H1 (cell line): Measurements from ENCODE around the gene MAB21L3. TPM values are rescaled to one million over a fixed set of nuclear protein-coding genes. Genes with fewer than 3 reads are reported as not detected.

ENCODE experiments used
- CTCF ChIA-PET: fragments of 300-600 bp; sonication (Branson Sonifier 250); formaldehyde crosslinking; loops from one replicate; lab custom pipeline; 2021; ENCODE audit not compliant: partially characterized antibody; lab: Charles Lee
- POLR2A ChIA-PET: fragments of 300-600 bp; sonication (Branson Sonifier 250); formaldehyde crosslinking; loops from one replicate; lab custom pipeline; 2021; ENCODE audit warnings: inconsistent platforms; ENCODE audit not compliant: partially characterized antibody; lab: Charles Lee
- DNase-seq, 2 experiments: peaks; one replicate each; pipeline versions ENCODE4 v3.0.0 to v3.0.0-alpha.2; 2010 to 2022; ENCODE audit warnings: low spot score in 2 of 2, low read depth in 1 of 2, mixed read lengths in 1 of 2
- FAIRE-seq: peaks from 2 replicates; lab custom pipeline; 2011; peaks lifted over from hg19 to GRCh38; lab: Jason Lieb, UNC
- H2AFZ ChIP-seq: 2 replicates; pipeline ENCODE4 v1.8.1; 2012; ENCODE audit warnings: low read length, inconsistent platforms
- H2AK5ac ChIP-seq: 2 replicates; pipeline ENCODE4 v1.6.1; 2013; ENCODE audit warnings: low read depth, low read length
- H2BK120ac ChIP-seq: replicated peaks from 2 replicates; pipeline ENCODE3; 2013; ENCODE audit warnings: low read depth, low read length, inconsistent platforms
- H2BK12ac ChIP-seq: 2 replicates; pipeline ENCODE4 v1.6.1; 2013; ENCODE audit warnings: low read depth, low read length
- H2BK15ac ChIP-seq: 2 replicates; pipeline ENCODE4 v1.6.1; 2013; ENCODE audit warnings: low read length
- H2BK20ac ChIP-seq: 2 replicates; pipeline ENCODE4 v1.6.1; 2013; ENCODE audit warnings: low read length
- H2BK5ac ChIP-seq: 2 replicates; pipeline ENCODE4 v1.6.1; 2013; ENCODE audit warnings: low read depth, low read length
- H3K14ac ChIP-seq: 2 replicates; pipeline ENCODE4 v1.6.1; 2013; ENCODE audit warnings: inconsistent platforms; ENCODE audit not compliant: insufficient read length
- H3K18ac ChIP-seq: 2 replicates; pipeline ENCODE4 v1.6.1; 2013; ENCODE audit warnings: low read length; ENCODE audit errors: extremely low read depth
- H3K23ac ChIP-seq: 2 replicates; pipeline ENCODE4 v1.6.1; 2013; ENCODE audit warnings: inconsistent platforms; ENCODE audit not compliant: insufficient read length
- H3K23me2 ChIP-seq: 2 replicates; pipeline ENCODE4 v1.6.1; 2013; ENCODE audit warnings: low read depth, low read length
- H3K27ac ChIP-seq: 2 replicates; pipeline ENCODE4 v1.6.1; 2011; ENCODE audit warnings: low read depth, low read length, inconsistent platforms
- H3K27me3 ChIP-seq, 4 experiments: replicated peaks in 1 of 4; 1 replicate in 1 of 4; 2 replicates in 3 of 4; pipeline versions ENCODE4 v1.6.1 to v1.8.1; 2011 to 2013; ENCODE audit warnings: low read length in 3 of 4, mild to moderate bottlenecking in 3 of 4, inconsistent platforms in 2 of 4, mixed read lengths in 2 of 4, moderate library complexity in 1 of 4; ENCODE audit not compliant: control insufficient read depth in 3 of 4, insufficient read depth in 3 of 4; ENCODE audit errors: extremely low read depth in 1 of 4
- H3K36me3 ChIP-seq, 4 experiments: 2 replicates each; pipeline versions ENCODE4 v1.6.1 to v1.8.1; 2011 to 2013; ENCODE audit warnings: mild to moderate bottlenecking in 4 of 4, low read length in 3 of 4, moderate library complexity in 2 of 4, control low read depth in 1 of 4, inconsistent platforms in 1 of 4; ENCODE audit not compliant: insufficient read depth in 4 of 4, control insufficient read depth in 2 of 4
- H3K4ac ChIP-seq: replicated peaks from 2 replicates; pipeline ENCODE3; 2013; ENCODE audit warnings: low read length, low read depth, mixed read lengths, inconsistent platforms; ENCODE audit not compliant: insufficient read length
- H3K4me1 ChIP-seq, 4 experiments: replicated peaks in 1 of 4; 1 replicate in 1 of 4; 2 replicates in 3 of 4; pipeline versions ENCODE4 v1.6.1 to v1.8.1; 2011 to 2013; ENCODE audit warnings: low read length in 3 of 4, inconsistent platforms in 2 of 4, mixed read lengths in 1 of 4; ENCODE audit not compliant: insufficient read depth in 4 of 4, control insufficient read depth in 3 of 4
- H3K4me2 ChIP-seq, 2 experiments: 2 replicates each; pipeline versions ENCODE4 v1.6.1 to v1.8.1; 2011 to 2013; ENCODE audit warnings: low read depth in 2 of 2, low read length in 2 of 2, control low read depth in 1 of 2, inconsistent platforms in 1 of 2, mild to moderate bottlenecking in 1 of 2; ENCODE audit not compliant: insufficient read depth in 1 of 2
- H3K4me3 ChIP-seq, 4 experiments: fragments of 200-600, 300-600 bp in 1 of 4; sonication (generic), shearing (Covaris generic), sonication (Bioruptor Twin) in 1 of 4; 2 replicates each; pipeline versions ENCODE4 v1.5.1 to v1.8.1; 2011 to 2016; ENCODE audit warnings: low read length in 4 of 4, low read depth in 3 of 4, control low read depth in 2 of 4, inconsistent platforms in 2 of 4, mild to moderate bottlenecking in 2 of 4, mixed read lengths in 1 of 4, moderate library complexity in 1 of 4; ENCODE audit not compliant: insufficient read depth in 2 of 4; ENCODE audit errors: extremely low read depth in 1 of 4
- H3K56ac ChIP-seq: replicated peaks from 2 replicates; pipeline ENCODE3; 2013; ENCODE audit warnings: low read depth, mild to moderate bottlenecking, mixed read lengths, low read length, inconsistent platforms; ENCODE audit not compliant: insufficient read length
- H3K79me1 ChIP-seq: 2 replicates; pipeline ENCODE4 v1.6.1; 2013; ENCODE audit warnings: low read depth, low read length, control low read depth
- H3K79me2 ChIP-seq, 2 experiments: 2 replicates each; pipeline versions ENCODE4 v1.6.1 to v1.8.1; 2012 to 2013; ENCODE audit warnings: low read length in 2 of 2, mild to moderate bottlenecking in 2 of 2, inconsistent platforms in 1 of 2; ENCODE audit not compliant: insufficient read depth in 2 of 2, control insufficient read depth in 1 of 2
- H3K9ac ChIP-seq, 4 experiments: replicated peaks in 1 of 4; 1 replicate in 1 of 4; 2 replicates in 3 of 4; pipeline versions ENCODE4 v1.6.1 to v1.8.1; 2011 to 2013; ENCODE audit warnings: low read depth in 3 of 4, low read length in 3 of 4, control low read depth in 2 of 4, mild to moderate bottlenecking in 2 of 4, moderate library complexity in 2 of 4, inconsistent platforms in 1 of 4; ENCODE audit errors: extremely low read depth in 1 of 4
- H3K9me3 ChIP-seq, 2 experiments: 2 replicates each; pipeline versions ENCODE4 v1.6.1 to v1.8.1; 2012 to 2013; ENCODE audit warnings: mild to moderate bottlenecking in 2 of 2, moderate library complexity in 2 of 2, control low read depth in 1 of 2, inconsistent platforms in 1 of 2, low read depth in 1 of 2, low read length in 1 of 2, mixed read lengths in 1 of 2; ENCODE audit not compliant: insufficient read depth in 2 of 2
- H4K20me1 ChIP-seq, 2 experiments: replicated peaks in 1 of 2; 2 replicates each; pipeline versions ENCODE3 to v1.8.1; 2011 to 2013; ENCODE audit warnings: inconsistent platforms in 2 of 2, low read length in 2 of 2, mild to moderate bottlenecking in 1 of 2; ENCODE audit not compliant: insufficient read depth in 2 of 2, control insufficient read depth in 1 of 2
- H4K5ac ChIP-seq: 2 replicates; pipeline ENCODE4 v1.6.1; 2013; ENCODE audit warnings: low read length, low read depth, mixed read lengths, inconsistent platforms; ENCODE audit not compliant: insufficient read length
- H4K8ac ChIP-seq: 2 replicates; pipeline ENCODE4 v1.8.0; 2013; ENCODE audit warnings: mild to moderate bottlenecking, moderate library complexity, low read length, inconsistent platforms; ENCODE audit not compliant: insufficient read depth; ENCODE audit errors: extremely low read depth
- H4K91ac ChIP-seq: replicated peaks from 2 replicates; pipeline ENCODE3; 2013; ENCODE audit warnings: low read length, mixed read lengths, inconsistent platforms; ENCODE audit not compliant: insufficient read length
- CBX5 ChIP-seq: fragments of 300-800, 300-1000 bp; sonication (generic); IDR thresholded peaks from 2 replicates; pipeline ENCODE4 v1.7.1; 2016; ENCODE audit warnings: antibody characterized with exemption, low read length, low read depth
- GTF2F1 ChIP-seq: IDR thresholded peaks from 2 replicates; pipeline ENCODE4 v1.6.1; 2012; ENCODE audit warnings: low read depth, low read length, improper control_type of control experiment, borderline replicate concordance
- POLR2A ChIP-seq, 2 experiments: IDR thresholded peaks; 1 replicate in 1 of 2; 2 replicates in 1 of 2; pipeline ENCODE4 v1.6.1; 2011; ENCODE audit warnings: low read depth in 2 of 2, low read length in 2 of 2, mild to moderate bottlenecking in 2 of 2; ENCODE audit errors: control extremely low read depth in 1 of 2
- SIN3A ChIP-seq, 2 experiments: IDR thresholded peaks in 1 of 2; conservative IDR thresholded peaks in 1 of 2; 2 replicates each; pipeline ENCODE4 v1.6.1; 2011 to 2012; ENCODE audit warnings: low read length in 2 of 2, improper control_type of control experiment in 1 of 2, low read depth in 1 of 2, mild to moderate bottlenecking in 1 of 2
- SP4 ChIP-seq: IDR thresholded peaks from 2 replicates; pipeline ENCODE4 v1.6.1; 2012; ENCODE audit warnings: low read length, inconsistent platforms
- TBP ChIP-seq: IDR thresholded peaks from 2 replicates; pipeline ENCODE4 v1.6.1; 2011; ENCODE audit warnings: low read depth, low read length, improper control_type of control experiment
- WGBS, 2 experiments: shearing (Covaris generic) in 1 of 2; methylation state at CpG; one replicate each; pipeline versions ENCODE4 v1.1.6 to v1.1.7; 2013 to 2015; ENCODE audit warnings: low lambda C conversion rate in 2 of 2, mixed read lengths in 2 of 2, inconsistent platforms in 1 of 2, low coverage in 1 of 2, missing lambda C conversion rate in 1 of 2; ENCODE audit not compliant: insufficient replicate concordance in 2 of 2, insufficient coverage in 1 of 2, insufficient read length in 1 of 2; ENCODE audit errors: extremely low coverage in 1 of 2, missing lambda C conversion rate in 1 of 2; 5-methylcytosine and 5-hydroxymethylcytosine counted together
- polyA plus RNA-seq, 7 experiments: library from polyadenylated mRNA; depleted of rRNA in 3 of 7; stranded (reverse) in 5 of 7; unstranded in 2 of 7; fragments of >200 nt in 5 of 7; fragments of 200-250 nt in 2 of 7; gene quantifications; 1 replicate in 5 of 7; 2 replicates in 1 of 7; 4 replicates in 1 of 7; pipeline versions ENCODE4 v1.2.1 to v1.2.3, GENCODE V29; 2011 to 2013; ENCODE audit warnings: missing spikeins in 2 of 7, mixed read lengths in 2 of 7
- total RNA-seq: library from RNA; stranded (reverse); fragmentation: NEBNext Ultra II Directional; extraction: Animal tissue kit (Norgen Biotek cat#: 25700); gene quantifications from 2 replicates; pipeline ENCODE4 v1.2.1, GENCODE V29; 2021

The MAB21L3 gene
- total and polyA plus RNA-seq, 2 of the 8 experiments (the other 6 are each of a cell fraction or from before 2014, with no cell fraction given) = not detected

GRCh38 chr1:116177861-116178260 is 66.7 kb downstream of the MAB21L3 start:
- Histone ChIP-seq H3K79me2 (no peaks in the 10 kb centered on the region), H2BK15ac (no peak overlapping the region), H2BK12ac (no peak overlapping the region), H3K9me3 (no peaks in the 10 kb centered on the region), H3K4me3 (no peak overlapping the region), H3K36me3 (no peaks in the 10 kb centered on the region), H3K23ac (no peak overlapping the region), H3K4me2 (no peak overlapping the region), H3K27ac (no peak overlapping the region), H2AK5ac (no peak overlapping the region), H3K9ac (no peak overlapping the region), H2BK20ac (no peak overlapping the region), H3K4me1 (no peaks in the 10 kb centered on the region; a peak in 1 of 7 replicates), H3K79me1 (no peaks in the 10 kb centered on the region; the same call in 1 of the 2 replicates), H2AFZ (no peak overlapping the region), H4K5ac (no peak overlapping the region), H3K56ac (no peak overlapping the region), H4K91ac (no peak overlapping the region), H2BK5ac (no peak overlapping the region), H2BK120ac (no peak overlapping the region), H3K18ac (no peak overlapping the region), H3K23me2 (no peaks in the 10 kb centered on the region), H3K4ac (no peak overlapping the region), H3K27me3 (no peaks in the 10 kb centered on the region), H4K8ac (no peak overlapping the region), H4K20me1 (no peaks in the 10 kb centered on the region), H3K14ac (no peak overlapping the region)
- DNase-seq = no peak
- 92% methylated on average over 3 of the region's 3 CpGs; no CpG with 5 or more reads in 1 of the 2 experiments for WGBS, 2 experiments
- no peak for FAIRE-seq
- CTCF ChIA-PET = interaction anchor here (1.1 kb wide), 1 partner anchor 12 kb away, joined by 3 read pairs; no protein-coding TSS in a partner anchor
- TF ChIP-seq SP4 (no peak), POLR2A (IDR thresholded peaks at IDR 0.05; ENCODE audit: control extremely low read depth in 1 of 2, low read depth in 2 of 2, low read length in 2 of 2) (no peak), TBP (no peak), GTF2F1 (no peak), CBX5 (no peak), SIN3A (conservative IDR thresholded peaks at IDR 0.05 in 1 of 2, IDR thresholded peaks at IDR 0.05 in 1 of 2; ENCODE audit: low read depth in 1 of 2, low read length in 2 of 2) (no peak)
- POLR2A ChIA-PET = no interaction called here
